ENCODE data around the gene CTF1.
A peak's percentile ranks its signal among the peaks of the same experiment; 100 is the strongest.
"Not testable (repeated sequence)": the region's sequence is repeated elsewhere in the genome, so short reads cannot be mapped to it uniquely, and the experiment has no call there.

Gene CTF1, protein sequence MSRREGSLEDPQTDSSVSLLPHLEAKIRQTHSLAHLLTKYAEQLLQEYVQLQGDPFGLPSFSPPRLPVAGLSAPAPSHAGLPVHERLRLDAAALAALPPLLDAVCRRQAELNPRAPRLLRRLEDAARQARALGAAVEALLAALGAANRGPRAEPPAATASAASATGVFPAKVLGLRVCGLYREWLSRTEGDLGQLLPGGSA

DNA sequence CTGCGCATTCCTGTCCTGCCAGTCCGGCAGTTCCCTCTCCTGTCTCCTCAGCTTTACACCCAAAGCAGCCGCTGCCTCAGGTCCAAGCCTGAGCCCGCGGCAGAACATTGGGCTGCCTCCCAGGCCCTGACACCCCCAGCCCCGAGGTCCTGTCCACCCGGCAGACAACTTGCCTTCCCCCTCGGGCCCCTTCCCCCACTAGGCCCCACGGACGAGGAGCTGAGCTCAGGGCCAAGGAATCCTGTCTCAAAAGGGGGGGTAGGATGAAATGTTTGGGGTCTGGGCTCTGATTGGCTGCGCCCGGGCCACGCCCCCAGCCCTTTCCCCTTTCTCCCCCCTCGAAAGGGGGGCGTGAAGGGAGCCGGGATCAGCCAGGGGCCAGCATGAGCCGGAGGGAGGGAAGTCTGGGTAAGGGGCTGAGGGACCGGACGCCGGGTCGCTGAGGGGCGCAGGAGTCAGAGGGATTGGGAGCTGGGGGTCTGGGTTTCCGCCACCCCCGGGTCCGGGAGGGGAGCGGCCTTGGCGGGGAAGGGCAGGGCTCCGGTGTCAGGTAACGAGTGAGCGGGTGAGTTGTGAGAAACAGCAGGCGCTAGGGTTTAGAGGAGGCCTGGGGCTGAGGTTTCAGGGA, at the start of gene CTF1:
TSS of gene CTF1 (plus strand) at position 354 of the 628 bp plus-strand sequence. CDS start at position 384, 30 bp downstream.
- peak; percentile 94 for DNase-seq (ENCODE audit: low read depth)

DNA sequence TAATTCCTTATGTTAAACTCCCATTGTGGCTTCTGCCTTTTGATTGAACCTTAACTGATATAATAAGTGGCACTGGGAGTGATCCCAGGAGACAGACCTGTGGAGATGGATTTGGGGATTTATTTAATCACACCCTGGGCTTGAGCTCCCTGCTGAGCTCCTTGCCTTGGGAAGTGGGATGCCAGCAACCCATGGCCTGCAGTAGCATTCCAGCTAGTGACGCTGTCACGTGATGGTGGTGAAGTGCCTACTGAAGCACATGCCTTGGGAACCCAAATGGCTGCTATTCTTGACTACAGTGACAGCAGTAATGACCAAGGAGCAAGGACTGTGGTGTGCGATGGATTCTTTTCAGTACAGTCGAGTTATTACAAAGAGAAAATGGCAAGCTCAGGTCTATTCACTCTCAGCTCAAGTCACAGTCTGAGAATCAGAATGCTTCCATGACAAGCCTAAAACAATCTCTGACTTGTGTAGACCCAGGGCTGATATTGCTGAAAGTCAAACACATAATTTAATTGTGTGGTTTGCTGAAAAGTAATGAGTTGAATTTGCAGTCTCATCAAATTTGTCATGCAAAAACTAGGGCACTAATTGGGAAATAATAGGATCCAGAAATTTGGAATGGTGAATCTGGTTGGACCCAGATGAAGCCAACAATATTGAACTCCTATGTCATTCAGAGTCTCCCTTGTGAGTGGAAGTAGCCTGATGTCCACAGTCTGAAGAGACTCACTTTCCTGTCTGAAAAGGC, 49.6 kb upstream of the CTF1 start:
- DNase-seq (ENCODE audit: low read depth): no peak

DNA sequence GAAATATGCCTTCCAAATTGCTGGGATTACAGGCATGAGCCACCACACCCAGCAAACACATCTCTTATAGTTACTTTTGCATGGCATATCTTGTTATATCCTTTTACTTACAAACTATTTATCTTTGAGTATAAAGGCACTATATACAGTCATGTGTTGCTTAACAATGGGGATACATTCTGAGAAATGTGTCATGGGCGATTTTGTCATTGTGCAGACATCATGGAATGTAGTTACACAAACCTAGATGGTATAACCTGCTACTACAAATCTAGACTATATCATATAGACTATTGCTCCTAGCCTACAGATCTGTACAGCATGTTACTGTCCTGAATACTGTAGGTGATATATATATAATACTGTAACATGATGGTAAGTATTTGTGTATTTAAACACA, 46.2 kb upstream of the CTF1 start:
- DNase-seq (ENCODE audit: low read depth): no peak

- no peak for DNase-seq (ENCODE audit: low read depth)
Measured at GRCh38 chr16:30853758-30854157, 42.7 kb upstream of the CTF1 start.

GRCh38 chr16:30858111-30858495, 38.3 kb upstream of the CTF1 start:
- no peak for DNase-seq (ENCODE audit: low read depth)

- peak; percentile 48 for DNase-seq (ENCODE audit: low read depth)
Measured at GRCh38 chr16:30858829-30859423, 37.5 kb upstream of the CTF1 start.

DNA sequence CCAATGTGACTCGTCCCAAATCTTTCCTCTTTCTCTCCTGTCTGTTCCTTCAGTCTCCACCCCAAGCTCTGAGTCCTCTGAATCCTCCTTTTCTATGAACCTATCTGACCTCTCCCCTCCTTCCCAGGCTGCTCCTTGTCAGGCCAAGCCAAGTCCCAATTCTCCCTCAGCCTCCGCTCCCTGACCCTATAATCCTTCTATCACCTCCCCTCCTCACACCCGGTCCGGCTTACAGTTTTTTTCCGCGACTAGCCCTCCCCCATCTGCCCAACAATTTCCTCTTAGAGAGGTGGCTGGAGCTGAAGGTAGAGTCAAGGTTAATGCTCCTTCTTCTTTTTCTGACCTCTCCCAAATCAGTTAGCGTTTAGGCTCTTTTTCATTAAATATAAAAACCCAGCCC, 35.7 kb upstream of the CTF1 start:
- DNase-seq (ENCODE audit: low read depth): not testable (repeated sequence)

- not testable (repeated sequence) for DNase-seq (ENCODE audit: low read depth)
Measured at GRCh38 chr16:30863178-30863577, 33.2 kb upstream of the CTF1 start.

GRCh38 chr16:30866031-30866430, 30.4 kb upstream of the CTF1 start:
- DNase-seq (ENCODE audit: low read depth): no peak

- peak; percentile 38 for DNase-seq (ENCODE audit: low read depth)
Measured at GRCh38 chr16:30867747-30868146, 28.7 kb upstream of the CTF1 start.

DNA sequence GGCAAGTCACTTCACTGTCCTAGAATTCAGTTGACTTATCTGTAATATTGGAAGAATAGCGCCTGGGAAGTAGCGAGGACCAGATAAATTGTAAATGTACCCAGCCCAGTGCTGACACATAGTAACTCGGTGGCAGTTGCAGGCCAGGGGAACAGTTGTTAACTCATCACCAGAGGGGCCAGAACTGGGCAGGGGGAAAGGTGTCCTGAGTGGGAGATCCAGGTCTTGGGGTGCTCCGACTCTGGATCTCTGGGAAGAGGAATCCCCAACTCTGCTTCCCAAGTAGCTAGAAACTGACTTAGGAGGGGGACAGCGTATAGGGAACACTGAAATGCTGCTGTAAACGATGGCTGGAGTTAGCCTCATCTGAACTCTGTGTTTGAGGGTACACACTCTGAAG, 25.5 kb upstream of the CTF1 start:
- no peak for DNase-seq (ENCODE audit: low read depth)

- DNase-seq (ENCODE audit: low read depth): no peak
Measured at GRCh38 chr16:30874244-30874820, 22.1 kb upstream of the CTF1 start.

DNA sequence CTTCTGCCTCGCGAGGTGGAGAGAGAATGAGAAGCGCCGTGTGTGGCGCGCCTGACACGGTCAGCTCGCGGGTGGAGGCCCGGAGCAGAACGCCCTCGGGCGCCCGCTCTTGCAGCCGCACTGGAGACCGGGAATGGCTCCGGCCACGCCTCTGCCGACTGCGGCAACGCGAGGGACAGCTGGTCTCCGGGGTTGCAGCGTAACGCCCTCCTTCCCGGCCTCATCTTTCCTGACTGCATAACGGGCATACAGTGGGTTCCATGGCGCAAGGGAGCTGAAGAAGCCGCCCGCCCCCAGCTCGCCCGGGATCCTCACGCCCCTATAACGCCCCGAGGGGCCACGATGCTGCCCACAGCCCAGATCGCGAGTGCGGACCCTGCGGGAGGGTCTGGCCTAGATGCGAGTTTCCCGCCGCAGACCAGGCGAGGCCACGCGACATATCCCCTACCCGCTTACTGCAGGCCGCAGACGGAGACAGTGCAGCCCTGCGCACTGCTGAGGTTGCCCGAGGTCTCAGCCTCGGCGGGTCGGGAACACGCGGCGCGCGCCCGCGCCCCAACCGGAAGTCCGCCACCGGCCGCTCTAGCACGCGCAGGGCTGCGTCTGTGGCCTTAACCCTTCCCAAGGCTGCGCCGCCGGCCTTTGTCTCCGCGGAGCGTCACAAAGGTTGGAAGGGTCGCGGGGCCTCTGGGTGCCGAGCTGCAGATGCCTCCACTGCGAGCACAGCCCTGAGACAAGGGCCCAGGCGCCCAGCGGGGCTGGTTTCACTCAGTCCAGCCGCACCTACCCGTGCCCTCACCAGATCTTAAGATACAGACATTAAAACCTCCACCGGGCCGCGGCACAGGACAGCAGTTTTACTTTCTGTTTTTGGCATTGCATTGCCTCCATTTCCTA, 21.3 kb upstream of the CTF1 start:
- peak; percentile 88 for DNase-seq (ENCODE audit: low read depth)

DNA sequence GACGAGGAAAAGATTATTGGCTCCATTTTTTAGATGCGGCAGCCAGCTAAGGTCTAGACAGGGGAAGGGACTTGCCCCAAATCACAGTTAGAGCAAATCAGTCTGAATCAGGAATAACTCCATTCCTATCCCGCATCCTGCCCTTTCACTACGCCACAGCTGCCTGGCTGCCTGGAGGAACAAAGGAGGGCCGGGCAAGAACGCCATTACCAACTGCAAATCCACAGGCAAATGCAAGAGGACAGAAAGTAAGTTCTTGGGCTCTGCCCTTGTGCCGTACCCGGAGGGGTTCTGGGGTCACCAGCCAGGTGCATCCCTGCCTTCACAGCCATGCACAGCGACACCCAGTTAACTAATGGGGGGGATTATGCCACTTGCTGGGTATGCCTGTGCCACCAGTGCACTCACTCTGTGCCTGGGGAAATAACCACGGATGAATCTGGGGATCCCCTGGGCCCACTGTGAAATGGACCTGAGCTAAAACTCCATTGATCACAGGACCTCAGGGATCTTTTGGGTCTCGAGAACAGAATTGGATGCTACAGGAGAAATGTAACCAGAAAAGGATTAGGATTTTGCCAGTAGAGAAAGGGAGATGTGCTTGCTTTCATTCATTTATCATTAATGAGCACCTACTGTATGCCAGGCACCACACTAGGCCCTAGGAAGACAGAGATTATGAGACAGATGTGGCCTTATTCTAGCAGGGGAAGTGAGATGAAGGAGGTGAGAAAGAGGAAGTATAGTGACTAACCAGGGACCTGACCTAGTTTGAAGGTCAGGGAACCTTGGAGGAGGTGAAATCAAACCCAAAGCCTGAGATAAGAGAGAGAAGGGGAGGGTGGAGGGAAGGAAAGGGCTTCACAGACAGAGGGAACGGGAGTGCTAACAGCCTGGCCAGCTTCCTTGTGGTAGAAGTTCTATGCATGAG, 20.3 kb upstream of the CTF1 start:
- peak; percentile 40 for DNase-seq (ENCODE audit: low read depth)

GRCh38 chr16:30876867-30877266, 19.5 kb upstream of the CTF1 start:
- no peak for DNase-seq (ENCODE audit: low read depth)

DNA sequence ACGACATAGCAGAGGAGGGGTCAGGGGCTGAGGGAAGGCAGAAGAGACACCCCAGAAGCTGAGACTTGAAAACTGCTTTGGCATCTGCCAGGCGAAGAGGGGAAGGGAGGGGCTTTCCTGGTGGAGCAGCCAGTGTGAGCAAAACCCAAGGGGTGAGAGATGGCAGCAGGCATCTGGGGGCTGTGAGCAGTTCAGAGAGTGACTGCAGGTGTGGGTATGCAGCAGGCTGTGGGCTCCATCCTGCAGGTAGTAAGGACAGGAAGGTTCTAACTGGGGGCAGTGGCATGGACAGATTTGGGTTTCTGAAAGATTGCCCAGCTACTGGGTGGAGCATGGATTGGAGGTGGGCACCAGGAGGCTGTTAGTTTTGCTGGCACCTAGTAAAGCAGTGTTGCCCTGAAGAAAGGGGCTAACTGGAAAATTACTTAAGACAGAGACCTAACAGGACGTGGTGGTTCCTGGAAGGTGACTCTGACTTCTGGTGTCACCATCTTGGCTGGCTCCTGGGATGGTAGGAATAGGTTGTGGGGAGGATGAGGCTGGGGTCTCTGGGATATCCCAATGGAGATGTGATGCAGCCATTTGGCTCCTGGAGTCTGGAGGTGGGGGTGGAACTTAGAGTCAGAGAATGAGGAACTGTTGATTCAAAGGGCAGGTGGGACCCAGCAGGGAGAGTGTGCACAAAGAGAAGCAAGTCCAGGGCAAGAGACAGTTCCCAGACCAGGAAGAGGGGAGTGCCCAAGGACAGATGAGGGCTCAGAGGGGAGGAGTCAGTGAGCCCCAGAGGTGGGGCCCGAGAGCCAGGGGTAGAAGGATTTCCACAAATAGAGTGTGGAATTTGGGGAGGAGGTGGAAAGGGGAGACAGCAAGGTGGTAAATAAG, 13.7 kb upstream of the CTF1 start:
- no peak for DNase-seq (ENCODE audit: low read depth)

GRCh38 chr16:30884760-30885159, 11.7 kb upstream of the CTF1 start:
- DNase-seq (ENCODE audit: low read depth): no peak

- no peak for DNase-seq (ENCODE audit: low read depth)
Measured at GRCh38 chr16:30885196-30885595, 11.2 kb upstream of the CTF1 start.

GRCh38 chr16:30886145-30886544, 10.3 kb upstream of the CTF1 start:
- DNase-seq (ENCODE audit: low read depth): no peak

Data from EH (cell line).